Kidney (tissue), 2 donors: ENCODE results near the gene ENOPH1. TPM values are rescaled to one million over a fixed set of nuclear protein-coding genes. Genes with fewer than 3 reads are reported as not detected.

Source experiments
- polyA plus RNA-seq: library from polyadenylated mRNA; stranded (reverse); fragments of 350-450 nt; fragmentation: Illumina TruSeq; extraction: RNeasy Lipid Tissue Mini Kit (QIAGEN cat#74804); gene quantifications from one replicate; pipeline ENCODE4 v1.2.3, GENCODE V29; 2014; ENCODE audit warnings: low read depth, low replicate concordance; ENCODE audit not compliant: insufficient read depth
- total RNA-seq: library from RNA; stranded (reverse); fragmentation: NEBNext Ultra II Directional; extraction: Animal tissue kit (Norgen Biotek cat#: 25700); gene quantifications from one replicate; pipeline ENCODE4 v1.2.1, GENCODE V29; 2021
- donor health status: DM: yes; HTN: yes; CAD: no.

Gene ENOPH1
- total and polyA plus RNA-seq, 2 donors from 2014 or later: 30.3 to 36.0 TPM

Other genes starting within 250 kb of the ENOPH1 start
- gene HNRNPD, start 56.6 kb upstream of the ENOPH1 start, total RNA-seq: 177 TPM
- 120 TPM for gene HNRNPD, start 56.6 kb upstream of the ENOPH1 start, polyA plus RNA-seq
- gene HNRNPDL, start 128 bp upstream of the ENOPH1 start, total RNA-seq: 263 TPM
- gene HNRNPDL, start 128 bp upstream of the ENOPH1 start, polyA plus RNA-seq: 135 TPM
- 7.7 TPM for gene TMEM150C, start 131.4 kb downstream of the ENOPH1 start, total RNA-seq
- 22.9 TPM for gene TMEM150C, start 131.4 kb downstream of the ENOPH1 start, polyA plus RNA-seq